Bronchial epithelial cell (primary cell): ENCODE results near the gene PADI3. TPM values are rescaled to one million over a fixed set of nuclear protein-coding genes. Genes with fewer than 3 reads are reported as not detected.
A peak's percentile ranks its signal among the peaks of the same experiment; 100 is the strongest.

ENCODE experiments used
- DNase-seq: peaks from one replicate; pipeline ENCODE4 v3.0.0-alpha.2; 2010; ENCODE audit warnings: low read depth
- FAIRE-seq: peaks from 2 replicates; lab custom pipeline; 2011; peaks lifted over from hg19 to GRCh38; lab: Jason Lieb, UNC
- H3K27me3 ChIP-seq: 2 replicates; pipeline ENCODE4 v1.5.1; 2011; ENCODE audit warnings: low read length; ENCODE audit not compliant: control insufficient read depth, insufficient read depth
- H3K36me3 ChIP-seq: 2 replicates; pipeline ENCODE4 v1.5.1; 2011; ENCODE audit warnings: low read length; ENCODE audit not compliant: control insufficient read depth, insufficient read depth
- H3K4me3 ChIP-seq: 2 replicates; pipeline ENCODE4 v1.5.1; 2011; ENCODE audit warnings: mild to moderate bottlenecking, low read depth, low read length, control low read depth
- CTCF ChIP-seq: IDR thresholded peaks from 2 replicates; pipeline ENCODE4 v1.5.1; 2011; ENCODE audit warnings: mild to moderate bottlenecking, moderate library complexity, low read length, control low read depth, inconsistent platforms; ENCODE audit not compliant: insufficient read depth, severe bottlenecking
- total RNA-seq: library from RNA; depleted of rRNA; stranded (reverse); fragments of >200 nt; gene quantifications from 2 replicates; pipeline ENCODE4 v1.2.1, GENCODE V29; 2014

The PADI3 gene
- total RNA-seq, 1 donor from 2014 or later: 0.26 TPM

- DNase-seq: no peak
These were observed 52.9 kb downstream of the PADI3 start for GRCh38 chr1:17301767-17302166.

GRCh38 chr1:17304151-17304825 is 55.4 kb downstream of the PADI3 start:
- H3K4me3 ChIP-seq: no peak overlapping the region
- H3K36me3 ChIP-seq: no peaks in the 10 kb centered on the region
- FAIRE-seq: peak; percentile 98
- TF ChIP-seq CTCF: no peak
- H3K27me3 ChIP-seq: no peaks in the 10 kb centered on the region
- peak; percentile 75 for DNase-seq

More at GRCh38 chr1:17301767-17302166, 52.9 kb downstream of the PADI3 start:
- no peaks in the 10 kb centered on the region for H3K27me3 ChIP-seq
- H3K4me3 ChIP-seq: no peak overlapping the region
- FAIRE-seq: no peak
- H3K36me3 ChIP-seq: no peaks in the 10 kb centered on the region
- TF ChIP-seq CTCF: no peak

- no peaks in the 10 kb centered on the region for H3K36me3 ChIP-seq
- TF ChIP-seq CTCF: no peak
- FAIRE-seq (peak; percentile 47), DNase-seq (no peak)
- H3K4me3 ChIP-seq: no peak overlapping the region
- H3K27me3 ChIP-seq: no peaks in the 10 kb centered on the region
These were observed 55.9 kb downstream of the PADI3 start for GRCh38 chr1:17304826-17305175.

- Histone ChIP-seq H3K27me3 (no peaks in the 10 kb centered on the region), H3K36me3 (no peaks in the 10 kb centered on the region), H3K4me3 (no peak overlapping the region)
- TF ChIP-seq CTCF: no peak
- DNase-seq (no peak), FAIRE-seq (no peak)
These were observed 56.7 kb downstream of the PADI3 start for GRCh38 chr1:17305576-17306095.

GRCh38 chr1:17306407-17306806 is 57.5 kb downstream of the PADI3 start:
- no peak for FAIRE-seq
- DNase-seq: no peak
- H3K36me3 ChIP-seq: no peaks in the 10 kb centered on the region

More at GRCh38 chr1:17306407-17306806, 57.5 kb downstream of the PADI3 start:
- Histone ChIP-seq H3K4me3 (no peak overlapping the region), H3K27me3 (no peaks in the 10 kb centered on the region)
- no peak for TF ChIP-seq CTCF
